Activated CD8-positive, alpha-beta T cell treated with anti-CD3 and anti-CD28 coated beads for 36 hours (primary cell): ENCODE measurements around the gene MCM6. TPM values are rescaled to one million over a fixed set of nuclear protein-coding genes. Genes with fewer than 3 reads are reported as not detected.
A peak's percentile ranks its signal among the peaks of the same experiment; 100 is the strongest.

Source experiments
- ATAC-seq: fragments of 200-7000 bp; cut with Tn5 transposase; one replicate; pipeline ENCODE4 v1.10.0; 2021; ENCODE audit warnings: mild to moderate bottlenecking, moderate library complexity
- CTCF ChIA-PET: fragments of 350-600 bp; sonication (Branson Sonifier 250); formaldehyde crosslinking; loops from one replicate; lab custom pipeline; 2021; ENCODE audit warnings: antibody characterized with exemption; lab: Charles Lee
- POLR2A ChIA-PET: fragments of 350-600 bp; sonication (Branson Sonifier 250); formaldehyde crosslinking; loops from one replicate; lab custom pipeline; 2021; ENCODE audit warnings: antibody characterized with exemption; lab: Charles Lee
- DNase-seq: peaks from one replicate; pipeline ENCODE4 v3.0.0-alpha.2; 2020
- H3K27ac Mint-ChIP-seq: one replicate; pipeline ENCODE4 v1.8.0; 2021; ENCODE audit warnings: mild to moderate bottlenecking, mixed read lengths
- H3K27me3 Mint-ChIP-seq: one replicate; pipeline ENCODE4 v1.8.0; 2021; ENCODE audit warnings: mixed read lengths
- H3K36me3 Mint-ChIP-seq: one replicate; pipeline ENCODE4 v1.8.0; 2021; ENCODE audit warnings: low read depth, mixed read lengths
- H3K4me1 Mint-ChIP-seq: one replicate; pipeline ENCODE4 v1.8.0; 2021; ENCODE audit warnings: low read depth, mixed read lengths
- H3K4me3 Mint-ChIP-seq: one replicate; pipeline ENCODE4 v1.8.0; 2021; ENCODE audit warnings: mild to moderate bottlenecking, moderate library complexity, mixed read lengths
- H3K9me3 Mint-ChIP-seq: one replicate; pipeline ENCODE4 v1.8.0; 2021; ENCODE audit warnings: mixed read lengths
- intact Hi-C: fragments of 100-400 bp; cut with micrococcal nuclease; formaldehyde crosslinking; loops from one replicate; pipeline ENCODE4 v1.10.0; 2022
- total RNA-seq, 2 experiments: library from RNA; stranded (reverse); gene quantifications; one replicate each; pipeline ENCODE4 v1.2.3, GENCODE V29; 2021
- TF ChIP-seq, protein P1 (sequence below): fragments of 200-600 bp; IDR thresholded peaks from one replicate; pipeline ENCODE4 v1.8.0; 2022; ENCODE audit warnings: antibody characterized with exemption, mild to moderate bottlenecking

Gene MCM6
- total RNA-seq, 2 experiments from 2014 or later: 229 to 234 TPM

DNA sequence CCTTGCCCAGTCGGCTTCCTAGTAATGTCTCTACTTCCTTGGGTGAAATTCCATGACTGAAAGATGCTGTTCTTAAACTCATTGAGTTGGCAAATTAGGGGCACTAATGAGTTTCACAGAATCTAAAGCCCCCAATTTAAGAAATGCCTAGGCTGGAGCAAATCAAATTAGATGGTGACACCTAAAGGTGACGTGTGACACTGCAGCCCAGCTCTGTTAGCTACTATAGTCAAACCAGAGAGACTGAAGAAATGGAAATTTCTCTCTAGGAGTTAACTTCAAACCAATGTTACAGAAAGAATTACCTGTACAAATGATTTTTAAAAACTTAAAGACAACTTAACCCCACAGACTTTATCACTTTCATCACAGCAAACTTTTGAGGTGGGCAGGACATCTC, 76.5 kb downstream of the MCM6 start:
- Mint-ChIP-seq H3K36me3 (peaks cover 15% of the 10 kb centered on the region), H3K4me1 (peaks cover 12% of the 10 kb centered on the region), H3K27me3 (no peaks in the 10 kb centered on the region), H3K27ac (no peak overlapping the region), H3K4me3 (no peak overlapping the region), H3K9me3 (peaks cover 20% of the 10 kb centered on the region)
- intact Hi-C loops: no loop called here
- ChIA-PET CTCF (interaction anchor here (0.6 to 6.3 kb wide), 12 partner anchors 10 to 84 kb away, joined by 3 to 145 read pairs (median 7); partner anchors contain the start of gene UBXN4), POLR2A (no interaction called here)
- DNase-seq (peak; percentile 37), ATAC-seq (no peak)
- TF ChIP-seq, protein P1, sequence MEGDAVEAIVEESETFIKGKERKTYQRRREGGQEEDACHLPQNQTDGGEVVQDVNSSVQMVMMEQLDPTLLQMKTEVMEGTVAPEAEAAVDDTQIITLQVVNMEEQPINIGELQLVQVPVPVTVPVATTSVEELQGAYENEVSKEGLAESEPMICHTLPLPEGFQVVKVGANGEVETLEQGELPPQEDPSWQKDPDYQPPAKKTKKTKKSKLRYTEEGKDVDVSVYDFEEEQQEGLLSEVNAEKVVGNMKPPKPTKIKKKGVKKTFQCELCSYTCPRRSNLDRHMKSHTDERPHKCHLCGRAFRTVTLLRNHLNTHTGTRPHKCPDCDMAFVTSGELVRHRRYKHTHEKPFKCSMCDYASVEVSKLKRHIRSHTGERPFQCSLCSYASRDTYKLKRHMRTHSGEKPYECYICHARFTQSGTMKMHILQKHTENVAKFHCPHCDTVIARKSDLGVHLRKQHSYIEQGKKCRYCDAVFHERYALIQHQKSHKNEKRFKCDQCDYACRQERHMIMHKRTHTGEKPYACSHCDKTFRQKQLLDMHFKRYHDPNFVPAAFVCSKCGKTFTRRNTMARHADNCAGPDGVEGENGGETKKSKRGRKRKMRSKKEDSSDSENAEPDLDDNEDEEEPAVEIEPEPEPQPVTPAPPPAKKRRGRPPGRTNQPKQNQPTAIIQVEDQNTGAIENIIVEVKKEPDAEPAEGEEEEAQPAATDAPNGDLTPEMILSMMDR: peak; percentile 22

DNA sequence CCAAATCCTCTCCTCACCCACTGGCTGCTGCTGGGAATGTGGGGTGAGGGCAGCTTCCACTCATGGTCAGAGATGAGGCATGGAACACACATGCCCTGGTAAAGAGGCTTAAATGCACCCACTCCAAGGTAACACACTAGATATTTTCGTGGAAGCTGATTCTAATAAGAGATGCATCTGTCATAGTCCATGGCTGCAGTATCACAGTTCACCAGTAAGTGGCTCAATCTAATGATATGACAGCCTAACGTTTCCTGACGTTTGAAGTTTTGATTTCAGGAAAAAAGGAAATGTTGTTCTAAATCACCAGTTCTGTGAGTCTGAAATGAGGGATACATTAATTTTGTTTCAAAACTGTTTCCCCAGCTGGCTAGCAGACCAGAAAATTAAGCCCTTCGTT, 77.5 kb downstream of the MCM6 start:
- TF ChIP-seq, protein P1: peak; percentile 60
- H3K9me3 Mint-ChIP-seq: peaks cover 20% of the 10 kb centered on the region
- no peak overlapping the region for H3K27ac Mint-ChIP-seq
- ATAC-seq (no peak), DNase-seq (no peak)
- H3K36me3 Mint-ChIP-seq: peaks cover 15% of the 10 kb centered on the region
- H3K27me3 Mint-ChIP-seq: no peaks in the 10 kb centered on the region
- ChIA-PET POLR2A (interaction anchor here (0.6 to 1.5 kb wide), 2 partner anchors 16 to 78 kb away, joined by 3 to 6 read pairs; partner anchors contain the start of gene MCM6), CTCF (interaction anchor here (0.7 to 6.3 kb wide), 23 partner anchors 9 to 794 kb away, joined by 3 to 145 read pairs (median 10); partner anchors contain the start of gene UBXN4)
- H3K4me1 Mint-ChIP-seq: peaks cover 16% of the 10 kb centered on the region
- intact Hi-C loops: no loop called here
- H3K4me3 Mint-ChIP-seq: no peak overlapping the region

DNA sequence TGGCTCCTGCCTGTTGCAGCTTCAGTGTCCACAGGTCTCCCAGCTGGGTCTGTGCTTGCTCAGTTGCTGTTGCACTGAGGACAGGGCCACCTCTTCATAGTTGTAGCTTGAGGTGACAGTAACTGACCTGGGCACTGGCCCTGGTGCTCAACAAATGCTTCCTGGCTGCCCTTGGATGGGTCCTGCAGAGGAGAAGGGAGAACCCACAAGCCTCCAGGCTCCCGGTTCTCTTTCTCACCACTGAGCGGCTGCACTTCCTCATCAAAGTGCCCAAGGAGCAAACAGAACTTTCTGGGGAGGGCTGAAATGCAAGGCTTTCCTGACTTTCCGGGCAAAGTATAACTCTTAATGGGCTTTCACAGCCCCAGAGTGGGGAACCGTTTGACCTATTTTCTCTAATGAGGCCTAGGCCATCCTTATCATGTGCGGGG, 78.0 kb downstream of the MCM6 start:
- Mint-ChIP-seq H3K27me3 (no peaks in the 10 kb centered on the region), H3K36me3 (peaks cover 15% of the 10 kb centered on the region), H3K4me3 (no peak overlapping the region), H3K4me1 (peaks cover 18% of the 10 kb centered on the region), H3K27ac (peak overlapping the region; percentile 9), H3K9me3 (peaks cover 20% of the 10 kb centered on the region)
- ChIA-PET POLR2A (interaction anchor here (0.9 to 1.5 kb wide), 3 partner anchors 14 to 72 kb away, joined by 3 to 6 read pairs (median 3); no protein-coding TSS in a partner anchor), CTCF (interaction anchor here (0.7 to 6.3 kb wide), 26 partner anchors 13 to 794 kb away, joined by 3 to 145 read pairs (median 10); partner anchors contain the start of genes MCM6 and UBXN4)
- ATAC-seq (no peak), DNase-seq (no peak)
- TF ChIP-seq, protein P1: no peak
- intact Hi-C loops: no loop called here

DNA sequence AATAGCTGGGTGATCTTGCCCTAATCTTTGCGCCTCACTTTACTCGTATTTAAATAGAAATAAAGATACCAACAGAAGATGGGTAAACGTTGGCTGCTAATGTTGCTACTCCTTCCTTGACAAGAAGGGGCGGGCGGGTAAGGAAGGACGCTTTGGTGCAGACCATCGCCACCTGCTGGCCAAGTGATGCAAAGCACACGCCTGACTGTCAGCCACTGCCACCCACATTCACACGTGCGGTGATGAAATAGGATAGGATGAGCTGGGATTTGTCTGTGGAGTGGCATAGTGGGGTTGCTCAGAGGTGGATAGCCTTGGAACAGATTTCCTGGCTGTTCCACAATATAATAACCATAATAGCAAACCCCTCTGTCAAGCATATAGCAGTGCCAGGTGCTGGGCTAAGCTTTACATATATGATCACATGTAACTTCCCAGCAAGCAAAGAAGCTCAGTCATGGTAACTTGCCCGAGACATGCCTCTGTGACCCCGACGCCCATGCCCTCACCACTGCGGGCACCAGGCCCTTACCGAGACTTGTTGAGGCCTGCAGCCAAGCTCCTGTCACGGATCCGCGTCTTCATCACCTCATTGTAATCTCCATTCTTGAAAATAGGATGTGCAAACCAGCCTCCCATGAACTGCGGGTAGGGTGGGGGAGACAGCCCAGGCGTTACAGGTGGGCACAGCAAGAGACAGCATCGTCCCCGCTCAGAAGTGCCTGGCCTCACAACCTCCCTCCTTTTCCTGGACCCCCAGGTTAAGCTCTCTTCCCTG, 78.6 kb downstream of the MCM6 start:
- ChIA-PET POLR2A (interaction anchor here (0.8 to 1.5 kb wide), 5 partner anchors 15 to 78 kb away, joined by 3 to 6 read pairs (median 3); no protein-coding TSS in a partner anchor), CTCF (interaction anchor here (0.7 to 6.3 kb wide), 36 partner anchors 13 to 809 kb away, joined by 3 to 145 read pairs (median 6); partner anchors contain the start of genes MCM6 and UBXN4)
- Mint-ChIP-seq H3K36me3 (peaks cover 15% of the 10 kb centered on the region), H3K4me1 (peaks cover 24% of the 10 kb centered on the region), H3K27ac (peak overlapping the region; percentile 9), H3K9me3 (peaks cover 20% of the 10 kb centered on the region), H3K27me3 (no peaks in the 10 kb centered on the region), H3K4me3 (no peak overlapping the region)
- peak; percentile 80 for ATAC-seq
- DNase-seq: peak; percentile 90
- TF ChIP-seq, protein P1: peak; percentile 92
- intact Hi-C loops: no loop called here
